DOHH2 (cell line): ENCODE results near the gene LRIG3.

ENCODE experiments used
- CTCF ChIP-seq: fragments of 200-600 bp; sonication (generic); IDR thresholded peaks from one replicate; pipeline ENCODE4 v1.5.1; 2014; ENCODE audit warnings: antibody characterized with exemption, mild to moderate bottlenecking, low read depth, low read length; ENCODE audit not compliant: poor library complexity, severe bottlenecking
- EZH2phosphoT487 ChIP-seq: fragments of 200-600 bp; sonication (generic); IDR thresholded peaks from 2 replicates; pipeline ENCODE4 v1.6.1; 2017; ENCODE audit warnings: borderline replicate concordance, mild to moderate bottlenecking, antibody characterized with exemption, low read length, moderate library complexity, mixed read lengths

GRCh38 chr12:58925111-58925611 lies 4.9 kb upstream of the LRIG3 start:
- TF ChIP-seq CTCF (no peak), EZH2phosphoT487 (no peak)
